KMS-11 (cell line): ENCODE measurements around the gene GCSAML.

ENCODE experiments used
- H2AFZ ChIP-seq: fragments of 200-600 bp; sonication (generic); 2 replicates; pipeline ENCODE4 v1.6.1; 2016; ENCODE audit warnings: antibody characterized with exemption, mixed run types, low read depth
- H3K27ac ChIP-seq: fragments of 200-600 bp; sonication (generic); 2 replicates; pipeline ENCODE4 v1.6.1; 2016; ENCODE audit warnings: mild to moderate bottlenecking, mixed run types
- H3K27me3 ChIP-seq: fragments of 200-600 bp; sonication (generic); 2 replicates; pipeline ENCODE4 v1.6.1; 2017; ENCODE audit warnings: mild to moderate bottlenecking, low read depth, mixed run types, moderate library complexity; ENCODE audit not compliant: insufficient read depth
- H3K36me3 ChIP-seq: fragments of 200-600 bp; sonication (generic); 2 replicates; pipeline ENCODE4 v1.6.1; 2017; ENCODE audit warnings: mild to moderate bottlenecking, mixed run types; ENCODE audit not compliant: insufficient read depth
- H3K4me1 ChIP-seq: fragments of 200-600 bp; sonication (generic); 2 replicates; pipeline ENCODE4 v1.6.1; 2016; ENCODE audit warnings: mild to moderate bottlenecking, low read depth, mixed run types; ENCODE audit not compliant: poor library complexity, severe bottlenecking
- H3K4me2 ChIP-seq: fragments of 200-600 bp; sonication (generic); 2 replicates; pipeline ENCODE4 v1.7.0; 2016; ENCODE audit warnings: mild to moderate bottlenecking, mixed run types
- H3K4me3 ChIP-seq: fragments of 200-600 bp; sonication (generic); IDR thresholded peaks from 2 replicates; pipeline ENCODE4 v1.6.1; 2017; ENCODE audit warnings: low read depth, low read length, mixed read lengths; ENCODE audit not compliant: insufficient read depth
- H3K79me2 ChIP-seq: fragments of 200-600 bp; sonication (generic); 2 replicates; pipeline ENCODE4 v1.6.1; 2016; ENCODE audit warnings: low read depth, mixed run types; ENCODE audit not compliant: insufficient read depth
- H3K9ac ChIP-seq: fragments of 200-600 bp; sonication (generic); 2 replicates; pipeline ENCODE4 v1.6.1; 2016; ENCODE audit warnings: mild to moderate bottlenecking, mixed run types
- H4K20me1 ChIP-seq: fragments of 200-600 bp; sonication (generic); 2 replicates; pipeline ENCODE4 v1.6.1; 2016; ENCODE audit warnings: mild to moderate bottlenecking, mixed run types; ENCODE audit not compliant: insufficient read depth
- TF ChIP-seq, protein P1 (sequence below): fragments of 200-600 bp; sonication (generic); conservative IDR thresholded peaks from 2 replicates; pipeline ENCODE4 v1.6.1; 2017; ENCODE audit warnings: low read depth, mild to moderate bottlenecking, antibody characterized with exemption, low read length, moderate library complexity, mixed read lengths

GCSAML gene

DNA sequence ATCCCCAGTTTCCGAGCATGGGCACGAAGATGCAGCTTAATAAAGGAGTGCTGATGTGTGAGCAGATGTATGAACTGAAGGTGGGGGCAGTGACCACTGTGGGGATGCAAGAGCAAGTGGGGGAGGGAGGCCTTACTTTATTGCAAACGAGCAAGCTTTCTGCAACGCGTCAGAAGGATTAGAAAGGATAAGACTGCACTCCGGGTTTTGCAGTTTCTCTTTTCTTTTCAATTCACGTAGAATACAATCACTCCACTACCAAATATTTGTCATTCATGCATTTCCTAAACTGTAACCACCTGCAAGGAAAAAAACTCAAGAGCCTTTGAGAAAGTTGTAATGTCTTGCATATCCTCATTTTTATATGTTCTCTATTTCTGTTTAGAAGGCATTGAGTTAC, 8.4 kb upstream of the GCSAML start:
- no peaks in the 10 kb centered on the region for H3K36me3 ChIP-seq
- H4K20me1 ChIP-seq, result no peaks in the 10 kb centered on the region
- no peaks in the 10 kb centered on the region for H3K27me3 ChIP-seq
- H3K4me1 ChIP-seq, result no peaks in the 10 kb centered on the region
- H3K27ac ChIP-seq, result no peak overlapping the region
- H3K79me2 ChIP-seq, result no peaks in the 10 kb centered on the region
- no peak overlapping the region for H3K4me3 ChIP-seq
- TF ChIP-seq, protein P1, sequence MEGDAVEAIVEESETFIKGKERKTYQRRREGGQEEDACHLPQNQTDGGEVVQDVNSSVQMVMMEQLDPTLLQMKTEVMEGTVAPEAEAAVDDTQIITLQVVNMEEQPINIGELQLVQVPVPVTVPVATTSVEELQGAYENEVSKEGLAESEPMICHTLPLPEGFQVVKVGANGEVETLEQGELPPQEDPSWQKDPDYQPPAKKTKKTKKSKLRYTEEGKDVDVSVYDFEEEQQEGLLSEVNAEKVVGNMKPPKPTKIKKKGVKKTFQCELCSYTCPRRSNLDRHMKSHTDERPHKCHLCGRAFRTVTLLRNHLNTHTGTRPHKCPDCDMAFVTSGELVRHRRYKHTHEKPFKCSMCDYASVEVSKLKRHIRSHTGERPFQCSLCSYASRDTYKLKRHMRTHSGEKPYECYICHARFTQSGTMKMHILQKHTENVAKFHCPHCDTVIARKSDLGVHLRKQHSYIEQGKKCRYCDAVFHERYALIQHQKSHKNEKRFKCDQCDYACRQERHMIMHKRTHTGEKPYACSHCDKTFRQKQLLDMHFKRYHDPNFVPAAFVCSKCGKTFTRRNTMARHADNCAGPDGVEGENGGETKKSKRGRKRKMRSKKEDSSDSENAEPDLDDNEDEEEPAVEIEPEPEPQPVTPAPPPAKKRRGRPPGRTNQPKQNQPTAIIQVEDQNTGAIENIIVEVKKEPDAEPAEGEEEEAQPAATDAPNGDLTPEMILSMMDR, result no peak
- no peak overlapping the region for H3K4me2 ChIP-seq
- no peak overlapping the region for H3K9ac ChIP-seq
- no peak overlapping the region for H2AFZ ChIP-seq

DNA sequence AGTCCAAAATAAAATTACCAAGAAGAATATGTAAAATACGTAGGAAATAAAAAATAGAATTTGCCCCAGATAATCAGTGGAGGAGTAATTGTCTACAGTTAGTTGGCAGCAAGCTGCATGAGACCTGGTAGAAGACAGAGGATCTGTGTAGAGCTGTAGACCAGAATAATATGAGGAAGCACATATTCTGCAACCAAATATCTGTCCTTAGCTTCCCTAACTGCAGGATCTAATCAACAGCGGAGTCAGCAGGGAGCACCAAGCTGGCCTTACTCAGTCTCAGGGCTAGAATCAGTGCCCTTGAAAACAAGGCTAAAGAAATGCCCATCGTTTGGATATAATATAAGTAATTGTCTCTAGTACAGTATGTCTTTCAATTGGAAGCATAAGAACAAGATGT, 6.1 kb upstream of the GCSAML start:
- Histone ChIP-seq H3K36me3 (no peaks in the 10 kb centered on the region), H3K4me3 (no peak overlapping the region), H3K27ac (no peak overlapping the region), H3K9ac (no peak overlapping the region), H4K20me1 (no peaks in the 10 kb centered on the region), H2AFZ (no peak overlapping the region), H3K79me2 (no peaks in the 10 kb centered on the region), H3K4me1 (no peaks in the 10 kb centered on the region), H3K4me2 (no peak overlapping the region), H3K27me3 (no peaks in the 10 kb centered on the region)
- TF ChIP-seq, protein P1, result no peak

DNA sequence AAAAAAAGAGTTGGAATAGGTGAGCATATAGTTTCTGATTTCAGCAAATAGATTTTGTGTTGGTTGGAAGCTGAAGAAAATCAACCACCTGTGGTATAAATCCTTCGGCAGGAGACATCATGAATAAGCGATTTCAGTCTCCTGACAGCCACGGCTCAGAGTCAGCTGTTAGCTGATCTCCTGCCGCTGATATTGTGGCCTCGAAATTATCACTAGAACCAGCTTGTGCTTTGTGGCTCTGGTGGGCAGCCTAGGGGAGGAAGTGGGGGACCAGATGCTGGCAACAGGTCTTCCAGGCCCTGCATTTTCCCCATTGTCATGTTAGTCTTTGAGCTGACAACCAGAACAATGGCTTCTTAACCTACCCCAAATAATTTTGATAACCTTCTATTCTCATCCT, 842 bp upstream of the GCSAML start:
- no peaks in the 10 kb centered on the region for H3K79me2 ChIP-seq
- no peak overlapping the region for H3K9ac ChIP-seq
- no peaks in the 10 kb centered on the region for H4K20me1 ChIP-seq
- no peak overlapping the region for H2AFZ ChIP-seq
- TF ChIP-seq, protein P1, result no peak
- H3K4me3 ChIP-seq, result no peak overlapping the region
- H3K36me3 ChIP-seq, result no peaks in the 10 kb centered on the region
- no peaks in the 10 kb centered on the region for H3K27me3 ChIP-seq
- no peak overlapping the region for H3K27ac ChIP-seq
- no peaks in the 10 kb centered on the region for H3K4me1 ChIP-seq
- H3K4me2 ChIP-seq, result no peak overlapping the region

DNA sequence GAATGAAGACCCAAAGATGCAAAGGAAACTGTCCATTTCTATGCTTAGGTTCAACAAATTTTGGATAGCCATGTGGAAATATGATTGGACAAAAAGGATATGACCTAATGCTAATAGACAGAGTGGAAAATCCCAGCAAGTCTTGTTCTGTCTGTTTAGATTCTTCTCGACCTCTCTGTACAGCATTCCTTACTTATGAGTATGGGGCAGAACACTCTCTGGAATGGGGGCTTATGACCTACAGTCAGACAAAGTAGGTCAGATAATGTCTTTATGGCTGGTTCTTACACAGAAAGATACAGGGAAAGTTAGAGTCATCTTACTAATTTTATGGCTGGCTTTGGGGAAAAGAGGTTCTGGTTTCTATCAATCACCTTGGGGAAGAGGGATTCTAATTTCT, 2.8 kb downstream of the GCSAML start:
- Histone ChIP-seq H3K4me1 (no peaks in the 10 kb centered on the region), H3K27ac (no peak overlapping the region), H3K36me3 (no peaks in the 10 kb centered on the region), H2AFZ (no peak overlapping the region), H3K27me3 (no peaks in the 10 kb centered on the region), H4K20me1 (no peaks in the 10 kb centered on the region), H3K9ac (no peak overlapping the region), H3K4me3 (no peak overlapping the region), H3K4me2 (no peak overlapping the region), H3K79me2 (no peaks in the 10 kb centered on the region)
- TF ChIP-seq, protein P1, result no peak

DNA sequence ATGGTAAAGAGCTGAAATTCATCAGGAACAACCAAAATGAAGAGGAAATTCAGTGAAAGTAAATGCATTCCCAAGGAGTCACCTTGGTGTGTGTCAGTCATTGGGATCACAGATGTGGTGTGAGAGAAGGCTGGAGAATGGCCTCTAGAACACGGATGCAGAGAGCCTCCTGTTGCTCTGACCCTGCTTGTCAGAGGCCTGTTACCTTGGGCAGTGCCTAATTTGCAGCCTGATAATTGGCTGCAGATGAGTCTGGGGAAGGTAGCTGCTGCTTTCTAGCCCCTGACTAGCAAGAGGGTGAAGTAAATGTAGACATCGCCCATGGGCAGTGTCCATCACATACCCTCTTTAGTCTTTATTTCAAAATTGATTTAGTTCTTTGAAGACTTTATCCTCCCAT, 3.3 kb downstream of the GCSAML start:
- Histone ChIP-seq H3K79me2 (no peaks in the 10 kb centered on the region), H3K4me2 (no peak overlapping the region), H3K27me3 (no peaks in the 10 kb centered on the region), H3K4me1 (no peaks in the 10 kb centered on the region), H2AFZ (no peak overlapping the region), H3K27ac (no peak overlapping the region), H4K20me1 (no peaks in the 10 kb centered on the region), H3K4me3 (no peak overlapping the region), H3K36me3 (no peaks in the 10 kb centered on the region), H3K9ac (no peak overlapping the region)
- TF ChIP-seq, protein P1, result no peak
